SK-N-MC (cell line): Measurements from ENCODE around the gene NTRK2.
"Not testable (repeated sequence)": the region's sequence is repeated elsewhere in the genome, so short reads cannot be mapped to it uniquely, and the experiment has no call there.

Experiments
- DNase-seq: peaks from one replicate; pipeline ENCODE4 v3.0.0-alpha.2; 2011; ENCODE audit warnings: low read depth, low spot score
- H3K27ac ChIP-seq: fragments of 200-600 bp; sonication (generic); 2 replicates; pipeline ENCODE4 v1.5.1; 2016; ENCODE audit warnings: mixed run types
- H3K36me3 ChIP-seq: fragments of 200-600 bp; sonication (generic); 2 replicates; pipeline ENCODE4 v1.6.1; 2017; ENCODE audit warnings: antibody characterized with exemption, low read length, mixed read lengths; ENCODE audit not compliant: insufficient read depth
- H3K4me3 ChIP-seq: fragments of 200-600 bp; sonication (generic); 2 replicates; pipeline ENCODE4 v1.5.1; 2016
- H3K9ac ChIP-seq: fragments of 200-600 bp; sonication (generic); 2 replicates; pipeline ENCODE4 v1.8.0; 2017; ENCODE audit warnings: mixed run types, mixed read lengths; ENCODE audit not compliant: insufficient read length
- H3K9me3 ChIP-seq: fragments of 200-600 bp; sonication (generic); 2 replicates; pipeline ENCODE4 v1.6.1; 2017; ENCODE audit warnings: low read depth, mild to moderate bottlenecking, antibody characterized with exemption, low read length, moderate library complexity, mixed read lengths
- EZH2 ChIP-seq: fragments of 200-600 bp; sonication (generic); IDR thresholded peaks from one replicate; pipeline ENCODE4 v1.6.1; 2017; ENCODE audit warnings: antibody characterized with exemption
- FOXP2 ChIP-seq: optimal IDR thresholded peaks from 2 replicates; pipeline ENCODE3; 2011; ENCODE audit warnings: mild to moderate bottlenecking, moderate library complexity; ENCODE audit not compliant: insufficient read depth; ENCODE audit errors: extremely low read length, control extremely low read depth
- POLR2AphosphoS5 ChIP-seq: IDR thresholded peaks from 2 replicates; pipeline ENCODE4 v1.6.1; 2012; ENCODE audit warnings: mild to moderate bottlenecking, low read depth, low read length, borderline replicate concordance

The NTRK2 gene

GRCh38 chr9:85053206-85053786 is 383.8 kb downstream of the NTRK2 start:
- Histone ChIP-seq H3K9ac (no peak overlapping the region), H3K4me3 (no peak overlapping the region), H3K27ac (no peak overlapping the region), H3K9me3 (no peaks in the 10 kb centered on the region), H3K36me3 (no peaks in the 10 kb centered on the region)
- DNase-seq, result no peak
- TF ChIP-seq POLR2AphosphoS5, result no peak
- no peak for TF ChIP-seq FOXP2
- TF ChIP-seq EZH2, result no peak

GRCh38 chr9:85054017-85054416 is 384.5 kb downstream of the NTRK2 start:
- no peaks in the 10 kb centered on the region for H3K9me3 ChIP-seq
- H3K4me3 ChIP-seq, result no peak overlapping the region
- no peak for TF ChIP-seq POLR2AphosphoS5
- no peak for TF ChIP-seq FOXP2
- TF ChIP-seq EZH2, result no peak
- no peak for DNase-seq
- H3K36me3 ChIP-seq, result no peaks in the 10 kb centered on the region
- no peak overlapping the region for H3K27ac ChIP-seq
- no peak overlapping the region for H3K9ac ChIP-seq

- DNase-seq, result no peak
- Histone ChIP-seq H3K9me3 (no peaks in the 10 kb centered on the region), H3K27ac (no peak overlapping the region), H3K36me3 (no peaks in the 10 kb centered on the region), H3K4me3 (no peak overlapping the region), H3K9ac (no peak overlapping the region)
- TF ChIP-seq POLR2AphosphoS5 (no peak), EZH2 (no peak), FOXP2 (no peak)
Measured at GRCh38 chr9:85055506-85056202, 386.1 kb downstream of the NTRK2 start.

DNA sequence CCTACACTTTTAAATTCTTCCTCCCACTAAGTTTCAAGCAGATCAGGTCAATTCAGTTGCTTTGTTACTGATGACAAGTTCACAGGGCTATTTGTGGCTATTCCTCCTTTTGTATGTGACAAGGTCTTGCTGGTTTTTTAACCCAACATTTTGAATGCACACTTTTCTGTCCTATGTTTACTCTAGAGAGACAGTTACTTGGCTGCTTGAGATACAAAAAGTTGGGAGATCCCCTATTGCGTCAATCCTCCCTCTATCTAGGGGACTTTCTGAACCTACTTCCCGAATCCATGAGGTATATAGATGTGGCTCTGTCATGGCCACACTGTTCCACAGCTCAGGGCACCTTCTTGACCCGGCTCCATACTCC is 386.7 kb downstream of the NTRK2 start:
- TF ChIP-seq EZH2 (no peak), POLR2AphosphoS5 (no peak), FOXP2 (no peak)
- Histone ChIP-seq H3K36me3 (no peaks in the 10 kb centered on the region), H3K9me3 (no peaks in the 10 kb centered on the region), H3K4me3 (no peak overlapping the region), H3K9ac (no peak overlapping the region), H3K27ac (no peak overlapping the region)
- DNase-seq, result no peak

GRCh38 chr9:85061969-85062368 is 392.4 kb downstream of the NTRK2 start:
- H3K27ac ChIP-seq, result no peak overlapping the region

DNA sequence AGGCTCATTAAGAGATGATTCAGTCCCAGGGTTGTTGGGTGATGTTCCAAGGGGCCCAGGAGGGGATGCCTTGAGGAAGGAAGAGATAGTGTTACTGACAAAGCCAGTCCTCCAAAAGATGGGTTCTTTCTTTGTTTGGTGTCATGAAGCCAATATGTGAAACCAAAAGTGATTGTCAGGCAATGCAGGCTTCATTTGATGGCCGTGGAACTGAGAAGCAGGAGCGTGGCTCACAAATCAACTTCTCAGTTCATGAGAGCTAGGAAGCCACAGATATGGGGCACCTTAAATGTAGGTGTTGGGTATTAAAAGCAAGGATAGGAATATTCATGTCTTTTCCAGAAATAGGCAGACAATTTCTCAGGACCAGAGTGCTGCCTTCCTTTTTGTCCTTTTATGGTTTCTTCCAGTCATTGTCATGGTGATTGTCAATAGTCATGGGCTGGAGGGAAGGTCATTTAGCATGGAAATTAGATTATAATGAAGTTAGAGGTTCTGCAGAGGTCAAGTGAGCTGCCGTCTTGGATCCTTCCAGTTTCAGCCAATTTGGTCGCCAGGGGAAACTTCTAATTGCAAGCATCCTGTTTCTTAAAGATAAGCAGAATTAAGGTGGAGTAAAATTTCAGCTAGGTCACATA is 393.0 kb downstream of the NTRK2 start:
- TF ChIP-seq FOXP2, result no peak
- TF ChIP-seq EZH2, result no peak
- no peak for TF ChIP-seq POLR2AphosphoS5

More at GRCh38 chr9:85061969-85062368, 392.4 kb downstream of the NTRK2 start:
- DNase-seq, result no peak
- TF ChIP-seq POLR2AphosphoS5 (no peak), EZH2 (no peak), FOXP2 (no peak)
- H3K36me3 ChIP-seq, result no peaks in the 10 kb centered on the region
- H3K4me3 ChIP-seq, result no peak overlapping the region
- H3K9me3 ChIP-seq, result no peaks in the 10 kb centered on the region
- H3K9ac ChIP-seq, result no peak overlapping the region

DNA sequence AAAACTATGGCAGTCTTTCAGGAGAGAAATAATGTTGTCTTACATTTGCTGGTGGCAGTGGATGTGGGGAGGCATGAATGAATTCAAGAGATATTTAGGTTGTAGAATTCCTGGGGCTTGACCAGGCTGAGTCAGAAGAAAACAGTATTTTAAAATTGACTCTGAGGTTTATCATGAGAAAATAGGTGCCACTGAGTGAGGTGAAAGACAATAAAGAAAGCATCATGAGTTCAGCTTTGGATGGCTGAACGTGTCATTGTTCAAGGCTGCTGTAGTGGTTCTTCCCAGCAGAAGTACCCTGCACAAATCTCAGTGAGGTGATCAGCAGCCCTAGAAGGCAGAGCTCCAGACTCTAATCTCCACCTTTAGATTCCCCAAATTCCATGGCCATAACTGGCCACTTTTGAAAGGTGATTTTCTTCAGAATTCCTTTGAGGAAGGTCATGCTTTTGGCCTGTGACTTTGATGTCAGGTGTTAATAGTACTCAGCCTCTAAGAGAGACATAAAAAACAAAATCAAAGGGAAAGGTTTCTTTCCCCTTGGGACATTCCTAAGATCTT is 395.4 kb downstream of the NTRK2 start:
- H3K36me3 ChIP-seq, result no peaks in the 10 kb centered on the region
- H3K9me3 ChIP-seq, result no peaks in the 10 kb centered on the region
- H3K4me3 ChIP-seq, result no peak overlapping the region
- no peak for DNase-seq
- H3K9ac ChIP-seq, result no peak overlapping the region
- H3K27ac ChIP-seq, result no peak overlapping the region
- no peak for TF ChIP-seq EZH2
- TF ChIP-seq FOXP2, result no peak
- TF ChIP-seq POLR2AphosphoS5, result no peak

More for the DNA sequence above, 393.0 kb downstream of the NTRK2 start:
- H3K27ac ChIP-seq, result no peak overlapping the region
- DNase-seq, result no peak
- H3K9ac ChIP-seq, result no peak overlapping the region
- no peak overlapping the region for H3K4me3 ChIP-seq
- H3K9me3 ChIP-seq, result no peaks in the 10 kb centered on the region
- H3K36me3 ChIP-seq, result no peaks in the 10 kb centered on the region

DNA sequence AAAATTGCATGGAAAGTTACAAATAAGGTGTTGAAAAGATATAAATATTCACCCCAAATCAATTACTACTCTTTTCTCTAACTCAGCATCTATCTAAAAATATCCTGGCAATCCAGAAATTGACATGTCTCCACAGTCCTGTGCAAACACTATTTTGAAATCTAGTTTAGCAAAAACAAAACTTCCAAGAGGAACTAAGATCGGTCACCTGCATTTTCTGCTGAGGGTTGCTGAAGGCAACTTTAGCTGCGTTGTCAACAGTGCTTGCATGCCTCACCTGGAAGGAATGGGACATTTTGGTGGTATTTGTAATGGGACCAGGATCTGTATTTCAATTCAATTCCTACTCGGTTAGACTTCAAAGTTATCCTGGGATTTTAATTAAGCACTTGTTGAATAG is 398.3 kb downstream of the NTRK2 start:
- TF ChIP-seq POLR2AphosphoS5 (no peak), FOXP2 (no peak), EZH2 (no peak)
- no peak overlapping the region for H3K4me3 ChIP-seq
- DNase-seq, result no peak
- H3K9ac ChIP-seq, result no peak overlapping the region
- H3K9me3 ChIP-seq, result no peaks in the 10 kb centered on the region
- H3K36me3 ChIP-seq, result no peaks in the 10 kb centered on the region
- H3K27ac ChIP-seq, result no peak overlapping the region

DNA sequence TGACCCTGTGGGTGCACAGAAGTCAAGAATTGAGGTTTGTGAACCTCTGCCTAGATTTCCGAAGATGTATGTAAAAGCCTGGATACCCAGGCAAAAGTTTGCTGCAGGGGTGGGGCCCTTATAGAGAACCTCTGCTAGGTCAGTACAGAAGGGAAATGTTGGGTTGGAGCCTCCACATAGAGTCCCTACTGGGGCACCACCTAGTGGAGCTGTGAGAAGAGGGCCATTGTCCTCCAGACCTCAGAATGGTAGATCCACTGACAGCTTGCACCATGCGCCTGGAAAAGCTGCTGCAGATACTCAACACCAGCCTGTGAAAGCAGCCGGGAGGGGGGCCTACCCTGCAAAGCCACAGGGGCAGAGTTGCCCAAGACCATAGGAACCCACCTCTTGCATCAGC is 399.9 kb downstream of the NTRK2 start:
- H3K4me3 ChIP-seq, H3K36me3 ChIP-seq, DNase-seq, H3K9ac ChIP-seq, H3K27ac ChIP-seq, H3K9me3 ChIP-seq: not testable (repeated sequence)
